Heart right ventricle (tissue), 16 donors: ENCODE data around the gene SESN2. TPM values are rescaled to one million over a fixed set of nuclear protein-coding genes. Genes with fewer than 3 reads are reported as not detected.

Experiments
- ATAC-seq, 8 donors: fragments of 200-7000 bp; cut with Tn5 transposase; one replicate each; pipeline ENCODE4 v1.9.1; 2020; ENCODE audit warnings: mild to moderate bottlenecking in 8 of 8, moderate library complexity in 8 of 8, moderate number of reproducible peaks in 1 of 8
- DNase-seq, 2 donors: peaks; one replicate each; pipeline ENCODE4 v3.0.0-alpha.2; 2020
- H3K27ac ChIP-seq, 10 donors: fragments of 200-600 bp; sonication (generic) in 2 of 10; one replicate each; pipeline versions ENCODE4 v1.5.0 to v1.8.0; 2020 to 2022; ENCODE audit warnings: mild to moderate bottlenecking in 3 of 10
- H3K27me3 ChIP-seq, 7 donors: fragments of 200-600 bp; one replicate each; pipeline ENCODE4 v1.8.0; 2021 to 2022; ENCODE audit warnings: mild to moderate bottlenecking in 2 of 7
- H3K36me3 ChIP-seq, 9 donors: fragments of 200-600 bp; sonication (generic) in 1 of 9; one replicate each; pipeline versions ENCODE4 v1.5.0 to v1.8.0; 2020 to 2022; ENCODE audit warnings: mild to moderate bottlenecking in 2 of 9
- H3K4me1 ChIP-seq, 9 donors: fragments of 200-600 bp; sonication (generic) in 1 of 9; one replicate each; pipeline versions ENCODE4 v1.5.0 to v1.8.0; 2020 to 2022; ENCODE audit warnings: mild to moderate bottlenecking in 4 of 9
- H3K4me3 ChIP-seq, 10 donors: fragments of 200-600 bp; sonication (generic) in 2 of 10; one replicate each; pipeline versions ENCODE4 v1.5.0 to v1.8.0; 2020 to 2022; ENCODE audit warnings: mild to moderate bottlenecking in 7 of 10, moderate library complexity in 2 of 10
- H3K9me3 ChIP-seq, 11 donors: fragments of 200-600 bp in 10 of 11; sonication (generic) in 2 of 11; one replicate each; pipeline versions ENCODE4 v1.5.0 to v1.8.0; 2013 to 2022; ENCODE audit warnings: mild to moderate bottlenecking in 2 of 11, control low read depth in 1 of 11, moderate library complexity in 1 of 11
- WGBS, 2 donors: extraction: QIAGEN DNeasy Blood & Tissue Kit; methylation state at CpG; one replicate each; pipeline ENCODE4 v1.1.7; 2013; ENCODE audit warnings: inconsistent platforms in 1 of 2; 5-methylcytosine and 5-hydroxymethylcytosine counted together
- intact Hi-C, 10 donors: fragments of 100-400 bp; cut with DNase I; formaldehyde crosslinking; loops; one replicate each; pipeline versions ENCODE4 v1.11.1 to v1.14.2; 2022
- polyA plus RNA-seq, 2 donors: library from polyadenylated mRNA; stranded (reverse); fragments of 200-250 nt; gene quantifications; one replicate each; pipeline ENCODE4 v1.2.3, GENCODE V29; 2013
- total RNA-seq, 10 donors: library from RNA; stranded (reverse); fragmentation: NEBNext Ultra II Directional in 3 of 10; extraction: Animal tissue kit (Norgen Biotek cat#: 25700) in 3 of 10; gene quantifications; one replicate each; pipeline versions ENCODE4 v1.2.1 to v1.2.4, GENCODE V29; 2021 to 2023
- TF ChIP-seq, protein P1 (sequence below), 9 donors: fragments of 200-600 bp; sonication (generic) in 2 of 9; IDR thresholded peaks; one replicate each; pipeline versions ENCODE4 v1.5.0 to v1.8.0; 2021 to 2022; ENCODE audit warnings: antibody characterized with exemption in 9 of 9, mild to moderate bottlenecking in 5 of 9, moderate library complexity in 1 of 9
- donor health status: Arrhythmogenic right ventricular cardiomyopathy.
- donor health status: ischemic (EF 13 %, LVEDD 7.1; RV severe dilation, severe dysfunction).
- donor health status: healthy with polysubstance abuse.
- donor health status: DM: no; HTN: yes; CAD: no.
- donor health status: DM: no; HTN: no; CAD: no.
- donor health status: ischemic (EF 25% LVEDD 6.9; RV normal size, moderate dysfunction).
- donor health status: ischemic (EF 25% LVEDD 5.7; RV mildly dilated, moderate dysfunction).
- donor health status: healthy.
- donor health status: DM: yes; HTN: yes; CAD: no.
- donor health status: Ischemic cardiomyopathy.
- donor health status: ischemic (EF 35%, LVEDD 5.7; RV mildly dilated, moderate dysfunction).
- donor health status: nonischemic (EF 11% LVEDD 7.7; RV severe dilation, severe dysfunction).
- donor health status: DM: yes; HTN: yes; CAD: no.
- donor health status: PGD.
- donor health status: ischemic (EF 29% LVEDD 5.4; RV normal size, mild dysfunction).
- donor health status: nonischemic (EF 23%, LVEDD 6.1; RV moderate dilation, normal function).

Gene SESN2
- total and polyA plus RNA-seq, 12 donors: 1.9 to 7.9 (median 3.6) TPM

DNA sequence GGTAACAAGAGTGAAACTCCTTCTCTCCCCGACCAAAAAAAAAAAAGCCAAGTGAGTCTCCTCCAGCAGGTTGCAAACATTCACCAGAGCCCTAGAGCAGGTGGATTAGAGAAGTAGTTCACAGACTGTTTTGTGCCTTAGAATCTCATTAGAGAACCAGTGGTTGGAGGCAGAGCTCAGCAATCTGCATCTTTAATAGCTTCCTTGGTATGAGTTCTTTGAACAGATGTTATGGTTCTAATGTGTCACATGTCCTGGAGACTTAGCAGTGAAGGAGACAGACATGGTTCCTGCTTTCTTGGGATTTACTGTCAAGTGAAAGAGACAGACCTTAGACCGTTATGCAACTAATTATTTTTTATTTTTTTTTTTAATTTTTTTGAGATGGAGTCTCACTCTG lies 26.8 kb downstream of the SESN2 start:
- intact Hi-C loops: no loop called here
- DNase-seq (no peak), ATAC-seq (no peak)
- Histone ChIP-seq H3K4me1 (peaks cover 0 to 14% (median 0%) of the 10 kb centered on the region in 9 donors), H3K9me3 (no peaks in the 10 kb centered on the region), H3K27me3 (no peaks in the 10 kb centered on the region), H3K4me3 (no peak overlapping the region), H3K27ac (no peak overlapping the region), H3K36me3 (peaks cover 0 to 22% (median 0%) of the 10 kb centered on the region in 9 donors)
- WGBS, 2 donors: 45 to 56% methylated on average over 2 of the region's 2 CpGs
- TF ChIP-seq, protein P1, sequence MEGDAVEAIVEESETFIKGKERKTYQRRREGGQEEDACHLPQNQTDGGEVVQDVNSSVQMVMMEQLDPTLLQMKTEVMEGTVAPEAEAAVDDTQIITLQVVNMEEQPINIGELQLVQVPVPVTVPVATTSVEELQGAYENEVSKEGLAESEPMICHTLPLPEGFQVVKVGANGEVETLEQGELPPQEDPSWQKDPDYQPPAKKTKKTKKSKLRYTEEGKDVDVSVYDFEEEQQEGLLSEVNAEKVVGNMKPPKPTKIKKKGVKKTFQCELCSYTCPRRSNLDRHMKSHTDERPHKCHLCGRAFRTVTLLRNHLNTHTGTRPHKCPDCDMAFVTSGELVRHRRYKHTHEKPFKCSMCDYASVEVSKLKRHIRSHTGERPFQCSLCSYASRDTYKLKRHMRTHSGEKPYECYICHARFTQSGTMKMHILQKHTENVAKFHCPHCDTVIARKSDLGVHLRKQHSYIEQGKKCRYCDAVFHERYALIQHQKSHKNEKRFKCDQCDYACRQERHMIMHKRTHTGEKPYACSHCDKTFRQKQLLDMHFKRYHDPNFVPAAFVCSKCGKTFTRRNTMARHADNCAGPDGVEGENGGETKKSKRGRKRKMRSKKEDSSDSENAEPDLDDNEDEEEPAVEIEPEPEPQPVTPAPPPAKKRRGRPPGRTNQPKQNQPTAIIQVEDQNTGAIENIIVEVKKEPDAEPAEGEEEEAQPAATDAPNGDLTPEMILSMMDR (IDR thresholded peaks at IDR 0.05): no peak

DNA sequence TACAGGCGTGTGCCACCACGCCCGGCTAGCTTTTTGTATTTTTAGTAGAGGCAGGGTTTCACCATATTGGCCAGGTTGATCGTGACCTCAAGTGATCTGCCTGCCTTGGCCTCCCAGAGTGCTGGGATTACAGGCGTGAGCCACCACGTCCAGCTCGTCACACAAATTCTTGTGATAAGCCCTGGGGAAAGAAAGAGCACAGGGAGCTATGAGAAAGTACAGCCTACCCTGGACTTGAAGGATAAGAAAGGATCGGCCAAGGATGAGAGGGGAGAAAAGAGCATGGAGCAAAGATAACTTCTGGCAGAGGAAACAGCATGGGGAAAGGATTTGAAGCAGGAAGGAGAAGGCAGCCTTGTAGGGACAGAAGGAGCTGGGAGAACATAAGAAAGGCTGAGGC lies 29.2 kb downstream of the SESN2 start:
- DNase-seq (no peak), ATAC-seq (no peak)
- intact Hi-C loops: no loop called here
- H3K9me3 ChIP-seq: no peaks in the 10 kb centered on the region
- no peaks in the 10 kb centered on the region for H3K4me1 ChIP-seq
- 77 to 79% methylated on average over 8 of the region's 8 CpGs for WGBS, 2 donors
- TF ChIP-seq, protein P1 (IDR thresholded peaks at IDR 0.05): no peak
- H3K27me3 ChIP-seq: no peaks in the 10 kb centered on the region
- no peak overlapping the region for H3K4me3 ChIP-seq
- H3K27ac ChIP-seq: no peak overlapping the region
- no peaks in the 10 kb centered on the region for H3K36me3 ChIP-seq

DNA sequence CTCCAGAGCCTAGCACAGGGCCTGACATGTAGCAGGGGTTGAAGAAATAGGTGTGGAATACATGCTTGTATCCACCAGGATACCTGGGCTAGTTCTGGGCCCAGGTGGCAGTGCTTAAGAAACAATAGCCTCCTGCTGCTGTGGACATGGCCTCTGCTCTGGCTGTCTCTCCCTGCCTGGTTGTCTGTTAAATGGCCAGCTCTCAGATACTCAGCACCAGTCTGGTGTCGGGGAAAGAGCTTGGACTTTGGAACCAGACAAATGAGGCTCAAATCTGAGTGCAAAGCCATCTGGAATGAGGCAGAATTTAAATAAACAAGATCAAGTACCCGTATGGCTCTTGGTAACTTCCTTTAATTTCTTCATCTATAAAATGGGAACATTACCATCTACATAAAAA lies 31.5 kb downstream of the SESN2 start:
- TF ChIP-seq, protein P1 (IDR thresholded peaks at IDR 0.05): no peak
- Histone ChIP-seq H3K27me3 (no peaks in the 10 kb centered on the region), H3K4me3 (no peak overlapping the region), H3K36me3 (no peaks in the 10 kb centered on the region), H3K27ac (no peak overlapping the region), H3K4me1 (no peaks in the 10 kb centered on the region), H3K9me3 (no peaks in the 10 kb centered on the region)
- WGBS, 2 donors: 77 to 87% methylated on average over 2 of the region's 2 CpGs
- intact Hi-C loops: no loop called here
- no peak for DNase-seq
- ATAC-seq: no peak

DNA sequence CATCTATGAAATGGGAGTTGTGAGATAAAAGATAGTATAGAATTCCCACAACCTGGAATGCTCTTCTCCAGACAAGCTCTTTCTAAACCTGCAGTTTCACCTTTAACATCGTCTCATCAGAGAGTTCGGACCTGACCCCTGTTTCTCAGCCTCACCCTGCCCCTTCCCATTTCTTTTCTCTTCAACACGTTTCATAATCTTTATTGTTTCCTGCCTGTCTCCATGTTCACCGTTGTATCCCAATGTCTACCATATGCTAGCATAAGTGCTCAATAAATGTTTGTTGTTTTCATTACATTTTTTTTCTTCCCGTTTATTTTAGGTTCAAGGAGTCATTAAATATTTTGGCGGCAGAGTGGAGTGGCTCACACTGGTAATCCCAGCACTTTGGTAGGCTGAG lies 32.4 kb downstream of the SESN2 start:
- intact Hi-C loops: no loop called here
- TF ChIP-seq, protein P1 (IDR thresholded peaks at IDR 0.05): no peak
- 68 to 72% methylated on average over 6 of the region's 6 CpGs for WGBS, 2 donors

More for the DNA sequence above, 32.4 kb downstream of the SESN2 start:
- ATAC-seq (no peak), DNase-seq (no peak)
- no peaks in the 10 kb centered on the region for H3K9me3 ChIP-seq
- H3K4me3 ChIP-seq: no peak overlapping the region
- peaks cover 0 to under 1% (median 0%) of the 10 kb centered on the region in 9 donors for H3K4me1 ChIP-seq
- no peak overlapping the region for H3K27ac ChIP-seq
- H3K27me3 ChIP-seq: no peaks in the 10 kb centered on the region
- H3K36me3 ChIP-seq: no peaks in the 10 kb centered on the region
